GM12872 (cell line): ENCODE measurements around the gene SLPI.

Source experiments
- CTCF ChIP-seq: IDR thresholded peaks from 3 replicates; pipeline ENCODE4 v1.5.1; 2011; ENCODE audit warnings: low read depth, mild to moderate bottlenecking, low read length, moderate library complexity; ENCODE audit not compliant: insufficient read depth

Gene SLPI

GRCh38 chr20:45212836-45213235, 41.5 kb downstream of the SLPI start:
- TF ChIP-seq CTCF = no peak

GRCh38 chr20:45211569-45212474, 42.5 kb downstream of the SLPI start:
- no peak for TF ChIP-seq CTCF

- TF ChIP-seq CTCF = no peak
Measured at GRCh38 chr20:45209924-45210323, 44.4 kb downstream of the SLPI start.

- no peak for TF ChIP-seq CTCF
Measured at GRCh38 chr20:45206725-45207124, 47.6 kb downstream of the SLPI start, which contains the start of gene SEMG1. SEMG1 (plus strand) TSS chr20:45207033; CDS start chr20:45207054, 21 bp downstream.
